ENCODE data around the gene KRTAP4-2.

DNA sequence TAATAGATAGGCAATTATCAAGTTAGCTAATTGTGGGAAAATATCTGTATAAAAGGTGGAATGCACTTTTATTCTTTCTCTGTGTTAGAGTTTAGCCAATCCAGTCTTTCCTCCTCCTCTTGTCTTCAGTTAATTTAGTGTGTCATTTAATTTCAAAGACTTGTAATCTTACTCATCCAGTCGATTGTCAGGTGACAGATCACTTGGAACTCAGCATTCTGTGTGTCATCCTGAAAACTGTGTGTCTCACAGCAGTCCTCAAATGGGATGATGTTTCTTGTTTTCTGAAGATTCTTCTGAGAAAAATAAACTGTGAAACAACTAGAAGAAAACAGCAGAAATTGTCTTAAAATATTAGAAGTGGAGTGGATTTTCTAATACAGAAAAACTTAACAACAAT lies 7.0 kb upstream of the KRTAP4-2 start:
- TF ChIP-seq, protein P1, sequence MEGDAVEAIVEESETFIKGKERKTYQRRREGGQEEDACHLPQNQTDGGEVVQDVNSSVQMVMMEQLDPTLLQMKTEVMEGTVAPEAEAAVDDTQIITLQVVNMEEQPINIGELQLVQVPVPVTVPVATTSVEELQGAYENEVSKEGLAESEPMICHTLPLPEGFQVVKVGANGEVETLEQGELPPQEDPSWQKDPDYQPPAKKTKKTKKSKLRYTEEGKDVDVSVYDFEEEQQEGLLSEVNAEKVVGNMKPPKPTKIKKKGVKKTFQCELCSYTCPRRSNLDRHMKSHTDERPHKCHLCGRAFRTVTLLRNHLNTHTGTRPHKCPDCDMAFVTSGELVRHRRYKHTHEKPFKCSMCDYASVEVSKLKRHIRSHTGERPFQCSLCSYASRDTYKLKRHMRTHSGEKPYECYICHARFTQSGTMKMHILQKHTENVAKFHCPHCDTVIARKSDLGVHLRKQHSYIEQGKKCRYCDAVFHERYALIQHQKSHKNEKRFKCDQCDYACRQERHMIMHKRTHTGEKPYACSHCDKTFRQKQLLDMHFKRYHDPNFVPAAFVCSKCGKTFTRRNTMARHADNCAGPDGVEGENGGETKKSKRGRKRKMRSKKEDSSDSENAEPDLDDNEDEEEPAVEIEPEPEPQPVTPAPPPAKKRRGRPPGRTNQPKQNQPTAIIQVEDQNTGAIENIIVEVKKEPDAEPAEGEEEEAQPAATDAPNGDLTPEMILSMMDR (IDR thresholded peaks at IDR 0.05) = no peak
- TF ChIP-seq POLR2A (IDR thresholded peaks at IDR 0.05) = no peak
- no peak for TF ChIP-seq POLR2AphosphoS5 (IDR thresholded peaks at IDR 0.05)
